ELR (cell line): ENCODE measurements around the gene CYYR1.

Experiments used
- DNase-seq: peaks from one replicate; pipeline ENCODE4 v3.0.0-alpha.2; 2015; ENCODE audit warnings: low read depth

The CYYR1 gene

DNA sequence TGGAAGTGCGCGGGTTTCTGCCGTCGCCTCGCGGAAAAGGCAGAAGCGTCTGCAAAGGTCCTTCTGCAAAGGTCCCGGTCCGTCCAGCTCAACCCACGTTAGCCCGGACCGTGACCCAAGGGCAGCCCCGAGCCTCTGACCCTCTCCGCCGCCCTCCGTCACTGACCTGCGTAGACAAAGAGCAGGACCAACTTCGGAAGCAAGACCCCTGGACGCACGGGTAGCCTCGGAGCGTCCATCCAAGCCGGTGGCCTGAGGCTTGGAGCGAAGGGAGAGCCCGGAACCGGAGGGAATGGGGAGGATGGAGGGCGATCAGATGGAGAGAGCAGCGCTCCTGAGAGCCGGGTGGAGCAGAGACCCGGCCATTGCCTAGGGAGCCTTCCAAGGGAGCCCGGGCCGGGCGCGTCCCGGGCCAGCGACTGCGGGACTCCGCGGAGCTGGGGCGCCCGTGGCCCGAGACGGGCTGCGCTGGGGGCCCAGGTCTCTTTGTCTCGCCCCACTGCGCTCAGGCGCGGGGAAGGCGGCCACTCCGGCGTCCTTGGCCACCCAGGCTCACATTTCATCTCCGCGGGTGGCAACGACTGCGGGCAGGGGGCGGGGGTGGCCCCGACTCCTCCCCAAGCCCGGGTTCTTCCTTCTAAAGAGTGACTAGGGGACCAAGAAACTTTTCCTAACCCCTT lies at the start of gene CYYR1:
CYYR1 (minus strand) TSS at position 585 of the 680 bp plus-strand sequence; CDS start at position 239, 346 bp downstream.
- peak; percentile 1 for DNase-seq

DNA sequence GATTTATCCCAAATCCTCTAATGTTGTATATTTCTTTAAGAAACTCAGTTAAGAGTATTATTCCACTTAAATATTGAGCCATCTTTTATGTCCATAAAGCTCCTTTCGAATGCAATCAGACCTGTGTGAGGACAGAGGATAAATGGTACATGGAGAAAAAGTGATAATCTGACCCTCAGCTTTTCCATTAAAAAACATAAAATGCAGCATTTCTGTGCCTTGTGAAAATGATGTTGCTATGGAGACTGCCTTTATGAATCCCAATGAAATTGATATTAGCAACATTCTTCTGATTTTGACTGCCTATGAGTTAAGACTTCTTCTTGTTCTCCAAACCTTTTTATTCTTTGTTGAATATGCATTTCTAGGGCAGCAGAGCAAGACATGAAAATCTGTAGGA lies 44.1 kb upstream of the CYYR1 start:
- DNase-seq, result no peak

DNA sequence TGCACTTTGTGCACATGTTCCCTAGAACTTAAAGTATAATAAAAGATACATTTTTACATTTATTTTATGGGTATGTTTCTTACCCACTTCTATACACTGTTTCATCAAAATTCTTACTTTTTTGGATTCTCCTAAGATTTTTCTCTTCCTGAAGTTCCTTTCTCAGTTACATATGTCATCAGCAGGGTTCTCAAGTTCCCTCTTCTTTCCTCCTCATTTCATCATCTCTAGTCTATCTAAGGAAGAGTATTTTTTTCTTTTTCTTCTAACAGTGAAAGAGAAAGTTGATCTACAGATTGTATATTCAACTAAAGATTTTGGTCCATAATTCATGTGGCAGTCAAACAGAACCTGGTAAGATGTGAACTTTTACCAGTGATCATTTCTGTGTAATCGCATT lies 41.2 kb upstream of the CYYR1 start:
- DNase-seq, result no peak

DNA sequence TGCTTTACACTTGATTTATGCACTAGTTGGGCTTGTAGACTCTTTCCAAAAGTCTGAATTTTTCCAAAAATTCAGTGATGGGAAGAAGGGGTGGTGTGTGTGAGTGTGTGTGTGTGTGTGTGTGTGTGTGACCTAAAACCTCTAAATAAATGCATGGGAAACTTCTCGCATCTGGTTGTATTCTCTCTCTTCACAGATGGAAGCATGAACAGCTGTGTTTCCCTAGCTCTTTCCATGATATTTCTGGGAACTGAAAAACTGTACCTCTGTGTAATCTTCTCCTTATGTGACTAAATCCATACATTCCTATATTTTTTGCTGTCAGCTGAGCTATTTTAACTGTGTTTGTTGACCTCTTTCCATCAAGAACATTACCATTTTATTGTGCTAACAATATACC lies 26.2 kb upstream of the CYYR1 start:
- no peak for DNase-seq

DNA sequence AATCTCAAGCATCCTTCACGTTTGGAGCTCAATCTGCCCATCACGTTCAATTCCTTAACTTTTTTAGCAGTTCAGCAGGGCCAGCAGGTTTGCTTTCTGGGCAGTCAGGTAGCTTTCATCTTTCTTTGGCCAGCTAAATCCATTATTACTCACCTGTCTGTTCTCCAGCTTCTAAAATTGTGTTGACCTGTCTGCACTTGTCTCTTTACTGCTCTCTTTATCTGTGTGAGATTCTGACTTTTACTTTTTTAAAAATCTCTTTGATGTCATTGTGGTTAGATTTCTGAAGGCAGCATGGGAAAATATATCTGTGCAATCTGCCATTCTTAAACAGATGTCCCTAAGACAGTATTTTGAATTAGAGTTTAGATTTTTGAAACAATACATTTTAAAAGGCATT lies 24.9 kb upstream of the CYYR1 start:
- no peak for DNase-seq

DNA sequence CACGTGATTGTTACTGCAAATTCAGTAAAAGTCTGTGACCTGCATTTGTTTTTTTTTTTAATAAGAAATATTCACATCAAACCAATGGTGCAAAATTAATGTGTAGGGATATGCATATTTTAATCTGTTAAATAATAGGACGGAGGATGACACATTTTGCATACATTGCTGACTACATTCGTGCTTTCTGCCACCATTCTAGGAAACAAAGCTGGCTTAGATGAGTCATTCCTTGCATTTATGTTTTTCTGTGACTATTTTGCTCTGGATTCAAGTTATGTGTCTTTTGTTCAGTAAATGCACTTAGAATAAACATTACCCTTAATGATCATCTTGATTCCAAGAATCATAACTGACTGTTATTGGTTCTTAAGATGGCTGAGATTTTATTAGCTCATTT lies 23.9 kb upstream of the CYYR1 start:
- DNase-seq, result peak; percentile 27

DNA sequence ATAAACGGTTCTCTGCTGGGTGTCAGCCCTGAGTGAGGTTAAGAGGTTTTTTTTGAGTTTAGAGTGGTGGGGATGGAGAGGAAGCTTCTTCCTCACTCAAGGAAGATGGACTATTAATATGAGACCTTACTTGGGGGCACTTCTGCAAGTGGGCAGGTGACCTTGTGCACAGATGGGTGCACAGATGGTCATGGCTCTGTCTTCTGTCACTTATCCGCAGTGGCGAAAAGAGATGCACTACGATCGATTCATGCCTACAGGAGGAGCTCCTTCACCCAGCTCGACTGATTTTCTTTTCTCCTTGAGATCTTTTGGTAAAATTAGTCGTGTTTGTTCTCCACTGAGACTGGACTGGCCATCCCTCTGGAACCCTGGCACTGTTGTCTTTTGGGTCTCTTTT lies 22.9 kb upstream of the CYYR1 start:
- no peak for DNase-seq

DNA sequence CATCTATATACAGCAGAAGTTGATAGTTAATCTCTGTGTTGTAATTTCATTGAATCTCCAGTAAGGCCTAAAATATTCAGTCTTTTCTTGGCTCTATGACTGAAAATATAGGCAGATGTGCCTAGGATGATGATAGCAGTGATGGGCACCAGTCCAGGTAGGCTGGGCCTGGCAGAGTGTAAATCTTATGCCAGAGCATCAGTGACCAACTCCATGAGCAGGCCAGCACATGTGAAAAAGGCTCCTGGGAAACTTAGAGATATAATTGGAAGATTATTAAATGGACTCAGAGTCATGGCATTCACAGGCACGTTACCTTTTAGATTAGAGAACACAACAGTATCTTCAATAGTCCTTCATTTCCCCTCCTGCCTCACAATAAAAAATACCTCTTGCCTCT lies 20.7 kb upstream of the CYYR1 start:
- DNase-seq, result no peak

DNA sequence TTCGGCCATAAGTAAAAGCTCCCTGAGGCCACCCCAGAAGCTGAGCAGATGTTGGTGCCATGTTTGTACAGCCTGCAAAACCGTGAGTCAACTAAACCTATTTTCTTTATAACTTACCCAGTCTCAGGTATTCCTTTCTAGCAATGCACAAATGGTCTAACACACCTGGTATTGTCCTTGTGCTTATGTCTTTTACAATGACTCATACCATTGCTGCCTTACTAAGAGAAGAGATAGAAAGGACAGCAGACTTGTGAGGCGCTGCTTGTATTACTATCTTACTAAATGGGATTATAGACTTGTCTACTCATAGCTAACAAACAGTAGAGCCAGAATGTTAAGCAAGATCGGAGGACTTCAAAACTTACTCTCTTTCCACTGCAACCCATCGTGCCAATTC lies 18.5 kb upstream of the CYYR1 start:
- no peak for DNase-seq

DNA sequence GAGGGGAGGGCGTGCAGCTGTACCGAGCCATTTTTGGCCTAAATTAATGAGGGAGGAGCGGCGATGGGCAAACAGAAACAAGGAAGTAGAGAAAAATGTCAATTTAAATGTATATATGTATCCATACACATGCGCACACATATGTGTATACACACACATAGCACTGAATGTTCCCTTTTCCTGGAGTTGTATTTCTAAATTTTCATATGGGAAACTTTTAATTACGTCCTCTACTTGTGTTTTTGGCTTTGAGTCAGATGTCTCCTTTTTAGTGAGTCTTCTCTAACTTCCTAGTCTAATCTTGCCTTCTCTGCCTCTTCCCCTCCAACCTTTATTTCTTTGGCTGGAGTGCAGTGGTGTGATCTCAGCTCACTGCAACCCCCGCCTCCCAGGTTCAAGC lies 15.4 kb upstream of the CYYR1 start:
- no peak for DNase-seq

DNA sequence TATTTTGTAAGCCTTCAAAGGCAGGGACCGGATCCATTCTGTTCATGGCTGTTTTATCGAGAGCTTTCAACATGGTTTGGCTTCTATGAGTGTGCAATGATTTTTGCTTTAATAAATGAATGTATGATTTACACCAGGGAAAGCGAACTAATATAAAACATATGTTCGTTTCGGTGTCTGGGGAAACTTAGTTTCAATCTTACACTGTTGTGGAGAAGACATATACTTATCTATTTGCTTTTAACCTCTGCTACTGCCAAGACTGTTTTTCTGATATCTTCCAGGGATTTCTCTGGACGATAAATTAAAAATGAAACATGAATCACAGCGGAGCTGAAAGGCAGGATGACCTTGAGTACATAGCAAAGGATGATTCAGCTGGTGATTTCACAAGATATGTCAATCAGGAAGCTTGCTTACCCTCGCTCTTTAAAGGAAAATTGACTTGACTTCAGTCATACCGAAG lies 14.7 kb upstream of the CYYR1 start:
- peak; percentile 66 for DNase-seq

DNA sequence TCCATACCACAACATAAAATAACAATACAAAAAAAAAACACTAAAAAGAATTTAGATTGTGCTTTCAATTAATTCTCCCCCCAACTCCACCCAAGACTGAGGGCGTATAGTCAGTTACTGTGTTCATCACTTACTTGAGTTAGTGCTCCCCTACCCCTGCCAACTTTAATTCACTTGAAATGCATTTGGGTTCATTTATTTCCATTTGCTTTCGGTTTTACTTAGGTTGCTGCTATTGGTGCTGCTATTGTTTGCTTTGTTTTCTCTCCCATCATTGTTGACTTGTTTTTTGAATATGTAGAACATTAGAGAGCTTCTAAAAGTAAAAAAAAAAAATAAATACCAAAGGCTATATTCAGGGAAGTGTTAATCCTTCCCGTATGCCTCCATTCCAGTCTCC lies 10.7 kb upstream of the CYYR1 start:
- no peak for DNase-seq

DNA sequence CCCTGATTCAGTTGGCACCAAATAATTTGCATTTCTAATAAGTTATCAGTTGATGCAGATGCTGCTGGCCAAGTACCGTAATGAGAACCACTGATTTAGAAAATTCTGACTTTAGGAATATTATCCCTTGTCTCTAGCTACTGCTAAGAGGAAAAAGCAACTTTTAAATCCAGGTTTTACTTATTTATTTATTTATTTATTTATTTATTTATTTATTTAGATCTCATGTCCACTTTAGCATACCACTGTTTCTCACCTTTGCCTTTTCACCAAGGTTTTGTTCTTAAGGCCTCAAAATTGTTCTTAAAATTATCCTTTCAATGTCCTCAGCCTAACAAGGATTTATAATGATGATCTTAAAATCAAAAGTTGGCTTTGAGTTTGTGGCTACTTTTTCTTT lies 8.7 kb upstream of the CYYR1 start:
- no peak for DNase-seq

DNA sequence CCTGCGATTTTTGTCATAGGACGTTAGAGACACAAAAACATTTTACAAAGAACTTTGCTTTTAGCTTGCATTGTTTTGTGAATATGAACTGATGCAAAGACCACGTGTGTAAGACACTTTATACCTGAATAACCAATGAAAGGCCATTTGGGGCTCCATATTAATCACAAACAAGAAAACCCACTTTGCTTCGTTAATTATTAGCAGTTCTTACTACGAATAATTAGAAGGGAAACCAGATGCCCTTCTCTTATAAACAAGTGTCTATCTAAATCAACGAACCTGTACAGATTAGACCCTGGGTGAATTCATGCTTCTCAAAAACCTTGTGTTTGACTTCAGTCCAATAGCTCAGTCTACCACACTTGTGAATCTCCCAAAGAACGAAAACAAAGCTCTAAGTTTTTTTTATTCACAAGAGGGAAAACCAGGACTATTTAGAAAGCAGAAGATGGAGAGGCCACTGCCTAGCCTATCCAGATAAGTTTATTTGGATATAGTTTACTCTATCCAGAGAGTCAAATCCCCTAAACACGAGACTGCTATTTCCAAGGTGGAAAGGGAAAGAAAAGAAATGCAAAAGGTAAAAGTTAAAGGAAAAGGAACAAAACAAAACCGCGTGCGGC lies 897 bp downstream of the CYYR1 start:
- DNase-seq, result no peak

DNA sequence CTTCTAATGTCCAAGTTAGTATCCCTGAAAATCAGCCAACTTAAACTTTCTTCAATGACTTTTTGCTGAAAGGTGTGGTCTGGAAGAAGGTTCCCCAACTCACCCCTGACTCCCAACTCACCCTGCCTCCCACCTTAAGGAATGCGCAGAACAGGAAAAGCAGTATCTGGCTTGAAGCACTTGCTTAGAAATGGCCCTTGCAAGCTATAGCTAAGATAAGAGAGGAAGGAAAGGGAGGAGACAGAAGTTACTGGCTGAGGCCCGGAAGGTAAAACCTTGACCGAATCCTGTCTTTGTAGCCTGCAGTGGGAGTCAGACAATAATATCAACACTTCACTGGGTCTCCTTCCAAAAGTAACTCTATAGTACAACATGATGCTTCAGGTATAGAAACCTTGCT lies 2.9 kb downstream of the CYYR1 start:
- no peak for DNase-seq

DNA sequence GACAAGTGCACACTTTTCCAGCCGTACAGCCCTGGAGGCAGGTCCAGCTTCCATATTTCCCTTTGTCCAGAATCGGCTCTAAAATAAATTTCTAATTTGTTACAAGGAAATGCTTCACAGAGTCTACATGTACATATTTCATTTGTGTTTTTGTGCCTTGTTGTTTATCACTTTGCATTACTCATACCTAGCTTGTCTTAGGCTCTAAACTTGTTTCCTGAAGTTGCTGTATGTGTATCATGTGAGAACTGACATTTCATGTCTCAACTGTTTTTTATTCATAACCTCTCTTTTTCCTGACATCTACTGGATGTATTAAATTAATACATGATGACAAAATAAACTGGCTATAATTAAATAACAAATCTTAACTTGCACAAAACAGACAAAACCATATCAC lies 7.5 kb downstream of the CYYR1 start:
- DNase-seq, result no peak

DNA sequence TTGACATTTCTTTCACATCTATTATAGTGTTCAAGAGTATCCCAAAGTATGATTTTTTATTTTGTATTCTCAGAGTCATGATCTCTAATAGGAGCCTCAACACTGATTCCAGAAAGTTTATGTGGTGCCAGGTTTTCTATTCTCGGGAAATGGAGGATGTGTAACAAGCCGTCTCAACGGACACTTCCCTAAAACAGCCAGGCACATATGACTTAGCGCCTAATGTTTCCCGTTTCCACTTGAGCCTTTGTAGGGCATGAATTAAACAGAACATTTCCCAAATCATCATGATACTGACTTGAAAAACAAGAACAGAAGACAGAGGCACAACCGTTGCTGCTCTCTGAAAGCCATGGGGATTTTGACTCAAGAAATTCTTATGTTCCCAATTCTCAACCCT lies 8.0 kb downstream of the CYYR1 start:
- no peak for DNase-seq

DNA sequence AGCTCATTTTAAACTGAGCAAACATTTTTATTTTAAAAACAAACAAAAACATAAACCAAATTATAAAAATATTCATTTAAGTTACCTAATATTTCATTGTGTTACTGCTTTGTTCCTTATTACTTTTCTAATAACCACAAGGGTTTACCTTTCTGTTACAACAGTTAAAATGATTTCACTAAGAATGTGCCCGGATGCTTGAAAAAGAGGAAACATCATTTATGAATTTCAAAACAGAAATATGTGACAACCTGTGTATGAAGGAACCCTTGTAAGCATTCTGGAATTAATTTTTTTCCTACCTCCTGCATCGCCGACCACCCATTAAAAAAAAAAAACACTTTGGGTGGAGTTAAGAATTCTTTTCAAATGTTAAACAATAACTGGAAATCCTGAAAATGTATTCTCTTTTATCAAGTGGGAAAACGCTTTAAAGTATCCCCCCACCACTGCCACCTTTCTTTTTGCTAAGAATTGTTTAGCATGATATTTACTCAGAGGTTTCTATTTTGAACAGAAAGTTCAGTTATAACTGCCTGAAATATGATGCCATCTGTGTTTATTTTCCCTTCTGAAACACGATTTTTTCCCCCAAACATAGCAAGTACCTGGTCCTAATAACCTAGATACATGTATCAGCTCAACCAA lies 9.1 kb downstream of the CYYR1 start:
- DNase-seq, result no peak

DNA sequence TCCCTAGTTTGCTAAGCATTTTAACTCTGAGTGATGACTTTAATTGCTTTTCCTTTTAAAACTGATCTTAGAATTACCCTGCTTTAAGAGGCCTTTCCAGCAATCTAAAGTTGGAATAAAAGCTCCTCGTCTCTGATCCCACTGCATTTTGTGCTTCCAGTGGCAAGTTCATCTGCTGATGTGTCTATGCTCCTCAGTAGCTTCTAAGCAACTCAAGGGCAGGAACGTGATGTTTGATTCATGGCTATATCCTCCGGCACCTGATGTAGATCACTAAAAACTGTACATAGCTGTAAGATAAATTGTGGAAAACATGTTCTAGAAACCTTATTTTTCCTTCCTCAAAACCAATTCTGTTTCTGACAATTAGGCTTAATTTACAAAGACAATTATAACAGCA lies 12.5 kb downstream of the CYYR1 start:
- no peak for DNase-seq

DNA sequence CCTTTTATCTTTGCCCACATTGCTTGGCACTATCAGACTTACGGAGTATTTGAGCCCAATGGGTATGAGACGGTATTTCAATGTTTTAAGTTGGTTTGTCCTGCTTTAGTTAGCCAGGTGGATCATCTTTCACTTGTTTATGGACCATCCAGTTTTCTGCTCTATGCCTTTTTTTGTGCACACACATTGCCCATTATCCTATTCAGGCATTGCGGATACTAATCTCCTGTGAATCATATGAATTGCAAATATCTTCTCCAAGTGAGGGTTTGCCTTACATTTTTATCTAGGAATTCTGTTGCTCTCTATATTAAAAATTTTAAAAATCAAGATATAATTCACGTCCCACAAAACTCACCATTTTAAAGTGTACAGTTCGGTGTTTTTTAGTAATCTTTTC lies 14.0 kb downstream of the CYYR1 start:
- DNase-seq, result no peak

DNA sequence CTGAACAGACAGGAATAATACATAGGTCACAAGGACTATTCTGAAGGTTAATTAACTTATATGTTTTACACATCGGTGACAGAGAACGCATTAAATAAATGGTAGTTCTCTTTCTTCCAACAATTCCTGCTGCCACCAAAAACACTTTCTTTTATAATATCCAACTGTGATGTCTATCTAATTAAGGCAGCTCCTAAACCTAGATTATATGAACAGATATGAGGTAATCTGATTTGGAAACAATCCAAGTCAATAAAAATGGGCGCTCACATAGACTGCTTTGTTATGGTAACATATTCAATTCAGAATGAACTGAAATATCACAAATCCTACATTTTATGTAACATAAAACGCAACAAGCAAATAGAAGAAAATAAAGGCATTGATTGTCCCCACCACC lies 16.0 kb downstream of the CYYR1 start:
- DNase-seq, result no peak

DNA sequence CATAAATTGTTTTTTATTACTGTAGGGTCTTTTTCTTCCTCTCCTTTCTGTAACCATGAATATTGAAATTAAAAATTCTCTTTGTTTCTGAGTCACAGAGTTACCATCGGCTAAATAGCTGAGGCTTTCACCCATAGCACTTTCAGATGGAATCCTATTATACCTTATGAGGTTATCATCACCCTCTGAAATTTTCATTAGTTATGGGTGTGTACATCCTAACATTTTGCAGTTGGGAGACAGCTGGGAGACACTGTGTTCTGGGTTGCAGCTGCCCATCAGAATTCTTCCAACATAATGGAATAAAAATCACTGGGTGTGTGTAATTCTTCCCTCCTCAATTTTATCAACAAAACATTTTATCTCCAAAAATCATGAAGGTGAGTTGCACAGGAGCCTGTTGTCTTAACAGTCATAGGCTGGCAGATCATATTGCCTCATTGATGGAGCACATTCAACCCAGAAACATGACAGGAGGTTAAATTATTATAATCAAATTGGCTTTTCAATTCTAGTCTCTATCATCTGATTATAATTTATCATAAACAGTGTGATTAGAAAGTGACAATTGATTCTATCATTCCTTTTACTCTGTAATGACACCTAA lies 17.4 kb downstream of the CYYR1 start:
- DNase-seq, result no peak

DNA sequence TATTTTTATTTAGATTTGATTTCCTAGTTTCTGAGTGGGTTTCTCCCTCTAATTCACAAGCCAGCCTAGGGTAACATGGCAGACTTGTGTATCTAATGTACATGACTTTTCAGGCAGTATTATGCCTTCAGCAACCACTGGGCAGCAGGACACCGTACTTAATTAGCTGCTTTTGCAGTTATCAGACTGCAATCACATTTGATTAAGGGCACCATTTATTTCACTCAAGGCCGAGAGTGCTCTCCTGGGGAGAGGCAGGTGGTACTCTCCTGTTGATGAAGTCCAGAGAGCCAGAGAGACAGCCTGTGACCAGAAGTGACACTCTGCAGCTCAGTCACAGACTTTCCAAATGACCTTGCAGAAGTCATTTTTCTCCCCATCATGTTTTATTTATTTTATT lies 18.7 kb downstream of the CYYR1 start:
- DNase-seq, result no peak
